NOMO-1 treated with dmso at 0.1 percent for 144 hours (cell line): ENCODE results near the gene PLEKHN1.
A peak's percentile ranks its signal among the peaks of the same experiment; 100 is the strongest.
"Not testable (repeated sequence)": the region's sequence is repeated elsewhere in the genome, so short reads cannot be mapped to it uniquely, and the experiment has no call there.

Source experiments
- DNase-seq: peaks from one replicate; lab custom pipeline; 2025; ENCODE audit not compliant: unreplicated experiment; lab: John Stamatoyannopoulos, UW

Gene PLEKHN1

GRCh38 chr1:1005774-1006304, 39.6 kb downstream of the PLEKHN1 start:
- no peak for DNase-seq

GRCh38 chr1:1006305-1007159, 40.2 kb downstream of the PLEKHN1 start:
- DNase-seq: no peak

GRCh38 chr1:1010131-1010530, 43.8 kb downstream of the PLEKHN1 start:
- not testable (repeated sequence) for DNase-seq

GRCh38 chr1:1011396-1011949, 45.2 kb downstream of the PLEKHN1 start:
- no peak for DNase-seq

GRCh38 chr1:1012736-1013104, 46.4 kb downstream of the PLEKHN1 start:
- DNase-seq: not testable (repeated sequence)

GRCh38 chr1:1013105-1013921, 47.0 kb downstream of the PLEKHN1 start, which contains the start of gene ISG15:
Gene ISG15 (plus strand): TSS chr1:1013497. CDS start chr1:1013574, 77 bp downstream.
- peak; percentile 88 for DNase-seq

- no peak for DNase-seq
Observed at GRCh38 chr1:1013922-1014648, 47.8 kb downstream of the PLEKHN1 start.

GRCh38 chr1:1014799-1015681, 48.8 kb downstream of the PLEKHN1 start:
- DNase-seq: no peak

GRCh38 chr1:1017397-1018320, 51.4 kb downstream of the PLEKHN1 start:
- not testable (repeated sequence) for DNase-seq

- not testable (repeated sequence) for DNase-seq
Observed at GRCh38 chr1:1018321-1018685, 52.0 kb downstream of the PLEKHN1 start.

- peak; percentile 37 for DNase-seq
Observed at GRCh38 chr1:1019122-1019999, 53.1 kb downstream of the PLEKHN1 start.

- no peak for DNase-seq
Observed at GRCh38 chr1:1020000-1020404, 53.7 kb downstream of the PLEKHN1 start, which contains the start of gene AGRN. Gene AGRN (plus strand): TSS chr1:1020120. CDS start chr1:1020173, 53 bp downstream.

- no peak for DNase-seq
Observed at GRCh38 chr1:1020415-1021009, 54.2 kb downstream of the PLEKHN1 start.

- no peak for DNase-seq
Observed at GRCh38 chr1:1021010-1021919, 55.0 kb downstream of the PLEKHN1 start.

- no peak for DNase-seq
Observed at GRCh38 chr1:1021920-1022259, 55.6 kb downstream of the PLEKHN1 start.

- DNase-seq: no peak
Observed at GRCh38 chr1:1022302-1023009, 56.2 kb downstream of the PLEKHN1 start.
